Measurements from ENCODE around the gene DCX. TPM values are rescaled to one million over a fixed set of nuclear protein-coding genes. Genes with fewer than 3 reads are reported as not detected.

The DCX gene
- total RNA-seq, 1 donor from 2014 or later = 614 TPM

GRCh38 chrX:111395149-111395548, 16.8 kb downstream of the DCX start:
- Mint-ChIP-seq H3K27me3 (ENCODE audit: unreplicated experiment) (no peaks in the 10 kb centered on the region), H3K4me1 (ENCODE audit: low read depth, unreplicated experiment) (peaks cover 12% of the 10 kb centered on the region), H3K4me3 (ENCODE audit: unreplicated experiment) (peak overlapping the region; percentile 77), H3K27ac (ENCODE audit: unreplicated experiment) (no peak overlapping the region), H3K9me3 (ENCODE audit: unreplicated experiment) (no peaks in the 10 kb centered on the region), H3K36me3 (ENCODE audit: unreplicated experiment) (no peaks in the 10 kb centered on the region)
- TF ChIP-seq, protein P1, sequence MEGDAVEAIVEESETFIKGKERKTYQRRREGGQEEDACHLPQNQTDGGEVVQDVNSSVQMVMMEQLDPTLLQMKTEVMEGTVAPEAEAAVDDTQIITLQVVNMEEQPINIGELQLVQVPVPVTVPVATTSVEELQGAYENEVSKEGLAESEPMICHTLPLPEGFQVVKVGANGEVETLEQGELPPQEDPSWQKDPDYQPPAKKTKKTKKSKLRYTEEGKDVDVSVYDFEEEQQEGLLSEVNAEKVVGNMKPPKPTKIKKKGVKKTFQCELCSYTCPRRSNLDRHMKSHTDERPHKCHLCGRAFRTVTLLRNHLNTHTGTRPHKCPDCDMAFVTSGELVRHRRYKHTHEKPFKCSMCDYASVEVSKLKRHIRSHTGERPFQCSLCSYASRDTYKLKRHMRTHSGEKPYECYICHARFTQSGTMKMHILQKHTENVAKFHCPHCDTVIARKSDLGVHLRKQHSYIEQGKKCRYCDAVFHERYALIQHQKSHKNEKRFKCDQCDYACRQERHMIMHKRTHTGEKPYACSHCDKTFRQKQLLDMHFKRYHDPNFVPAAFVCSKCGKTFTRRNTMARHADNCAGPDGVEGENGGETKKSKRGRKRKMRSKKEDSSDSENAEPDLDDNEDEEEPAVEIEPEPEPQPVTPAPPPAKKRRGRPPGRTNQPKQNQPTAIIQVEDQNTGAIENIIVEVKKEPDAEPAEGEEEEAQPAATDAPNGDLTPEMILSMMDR (IDR thresholded peaks at IDR 0.05; ENCODE audit: partially characterized antibody, unreplicated experiment) = no peak
- DNase-seq = no peak

DNA sequence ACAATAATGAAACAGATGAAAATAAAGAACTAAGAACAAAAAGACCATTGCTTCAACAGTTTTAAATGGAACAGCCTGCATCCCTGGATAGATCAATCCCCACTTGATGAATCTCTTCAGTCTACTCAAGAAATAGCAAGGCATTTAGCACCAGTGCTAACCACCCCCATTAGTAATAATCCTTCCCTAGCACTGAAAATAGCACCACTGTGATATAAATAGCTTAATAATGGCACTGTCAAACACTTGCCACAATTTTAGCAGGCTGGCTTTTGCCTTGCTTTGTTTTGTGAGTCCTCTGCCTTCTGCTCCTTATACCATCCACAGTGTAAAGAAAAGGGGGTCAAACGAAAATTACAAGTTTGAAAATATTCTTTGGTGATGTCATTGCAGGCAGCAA, 17.4 kb downstream of the DCX start:
- Mint-ChIP-seq H3K4me3 (ENCODE audit: unreplicated experiment) (no peak overlapping the region), H3K4me1 (ENCODE audit: low read depth, unreplicated experiment) (peaks cover 12% of the 10 kb centered on the region), H3K27me3 (ENCODE audit: unreplicated experiment) (no peaks in the 10 kb centered on the region)

DNA sequence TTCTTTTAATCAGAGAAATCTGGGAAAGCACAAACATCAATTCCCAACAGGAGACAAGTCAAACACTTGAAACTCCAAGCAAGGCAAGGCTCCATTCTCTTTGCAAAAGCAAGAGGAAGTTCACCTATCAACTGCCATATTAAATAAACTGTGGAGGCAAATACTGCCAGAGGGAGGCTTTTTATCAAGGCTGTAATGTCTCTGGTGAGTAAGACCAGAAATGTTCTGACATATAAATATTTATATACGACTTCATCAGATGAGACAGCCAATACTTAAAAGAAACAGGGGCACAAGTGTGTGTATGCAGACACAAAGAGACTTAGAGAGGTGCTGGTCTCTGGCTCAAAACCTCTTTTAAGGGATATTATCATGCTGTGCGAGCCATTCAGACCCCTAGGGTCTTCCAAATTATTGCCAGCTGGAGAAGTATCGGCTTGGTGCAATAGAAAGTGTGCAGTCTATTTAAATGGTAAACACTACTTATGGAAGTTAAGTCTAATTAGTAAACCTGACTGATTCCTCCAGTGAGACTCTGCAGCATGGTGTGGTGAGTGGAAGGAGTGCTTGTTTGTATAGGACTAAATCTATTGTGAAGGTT, 24.4 kb downstream of the DCX start:
- Mint-ChIP-seq H3K4me3 (ENCODE audit: unreplicated experiment) (no peak overlapping the region), H3K27me3 (ENCODE audit: unreplicated experiment) (no peaks in the 10 kb centered on the region), H3K9me3 (ENCODE audit: unreplicated experiment) (no peaks in the 10 kb centered on the region), H3K4me1 (ENCODE audit: low read depth, unreplicated experiment) (peaks cover 12% of the 10 kb centered on the region), H3K36me3 (ENCODE audit: unreplicated experiment) (no peaks in the 10 kb centered on the region), H3K27ac (ENCODE audit: unreplicated experiment) (no peak overlapping the region)
- TF ChIP-seq, protein P1 (IDR thresholded peaks at IDR 0.05; ENCODE audit: partially characterized antibody, unreplicated experiment) = no peak
- no peak for DNase-seq

More for the DNA sequence above, 17.4 kb downstream of the DCX start:
- Mint-ChIP-seq H3K36me3 (ENCODE audit: unreplicated experiment) (no peaks in the 10 kb centered on the region), H3K9me3 (ENCODE audit: unreplicated experiment) (no peaks in the 10 kb centered on the region), H3K27ac (ENCODE audit: unreplicated experiment) (no peak overlapping the region)
- TF ChIP-seq, protein P1 (IDR thresholded peaks at IDR 0.05; ENCODE audit: partially characterized antibody, unreplicated experiment) = no peak
- no peak for DNase-seq

GRCh38 chrX:111386615-111387233, 25.3 kb downstream of the DCX start:
- Mint-ChIP-seq H3K27me3 (ENCODE audit: unreplicated experiment) (no peaks in the 10 kb centered on the region), H3K4me3 (ENCODE audit: unreplicated experiment) (peak overlapping the region; percentile 71), H3K36me3 (ENCODE audit: unreplicated experiment) (no peaks in the 10 kb centered on the region), H3K4me1 (ENCODE audit: low read depth, unreplicated experiment) (peaks cover 16% of the 10 kb centered on the region), H3K27ac (ENCODE audit: unreplicated experiment) (peak overlapping the region; percentile 72), H3K9me3 (ENCODE audit: unreplicated experiment) (no peaks in the 10 kb centered on the region)
- TF ChIP-seq, protein P1 (IDR thresholded peaks at IDR 0.05; ENCODE audit: partially characterized antibody, unreplicated experiment) = no peak
- no peak for DNase-seq

DNA sequence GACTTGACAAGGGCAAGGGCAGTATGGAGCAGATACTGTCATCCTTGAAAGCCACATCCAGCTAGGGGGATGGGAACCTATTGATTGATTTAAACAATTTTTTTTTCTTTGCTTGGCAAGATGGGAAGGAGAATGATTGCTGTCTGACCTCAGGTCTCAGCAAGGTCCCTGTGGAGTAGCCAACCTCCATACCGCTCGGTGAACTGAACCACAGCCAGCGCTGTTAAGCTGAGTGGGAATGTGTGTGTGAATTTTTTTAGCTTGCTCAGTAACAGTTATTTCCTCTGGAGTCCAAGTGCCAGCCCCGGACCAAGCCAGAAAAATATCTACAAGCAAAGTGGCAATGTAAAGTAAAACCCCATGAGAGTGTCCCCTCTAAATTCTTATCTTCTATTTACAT, 25.9 kb downstream of the DCX start:
- H3K4me1 Mint-ChIP-seq (ENCODE audit: low read depth, unreplicated experiment) = peaks cover 16% of the 10 kb centered on the region
- peak overlapping the region; percentile 69 for H3K4me3 Mint-ChIP-seq (ENCODE audit: unreplicated experiment)
- DNase-seq = peak; percentile 20
- no peaks in the 10 kb centered on the region for H3K36me3 Mint-ChIP-seq (ENCODE audit: unreplicated experiment)
- H3K9me3 Mint-ChIP-seq (ENCODE audit: unreplicated experiment) = no peaks in the 10 kb centered on the region
- H3K27ac Mint-ChIP-seq (ENCODE audit: unreplicated experiment) = peak overlapping the region; percentile 72
- H3K27me3 Mint-ChIP-seq (ENCODE audit: unreplicated experiment) = no peaks in the 10 kb centered on the region
- TF ChIP-seq, protein P1 (IDR thresholded peaks at IDR 0.05; ENCODE audit: partially characterized antibody, unreplicated experiment) = no peak
